Breast epithelium (tissue), 4 donors: ENCODE results near the gene CLEC12A. TPM values are rescaled to one million over a fixed set of nuclear protein-coding genes. Genes with fewer than 3 reads are reported as not detected.
A peak's percentile ranks its signal among the peaks of the same experiment; 100 is the strongest.

ENCODE experiments used
- DNase-seq, 2 donors: peaks; one replicate each; pipeline ENCODE4 v3.0.0-alpha.2; 2019; ENCODE audit warnings: low spot score in 2 of 2
- H3K27ac ChIP-seq, 2 donors: fragments of 200-600 bp; sonication (generic) in 1 of 2; one replicate each; pipeline ENCODE4 v1.5.1; 2016 to 2019; ENCODE audit warnings: mild to moderate bottlenecking in 1 of 2
- H3K27me3 ChIP-seq, 2 donors: fragments of 200-600 bp; sonication (generic) in 1 of 2; one replicate each; pipeline versions ENCODE4 v1.5.1 to v1.6.0; 2017 to 2019; ENCODE audit warnings: control low read depth in 1 of 2, mild to moderate bottlenecking in 1 of 2
- H3K36me3 ChIP-seq: fragments of 200-600 bp; one replicate; pipeline ENCODE4 v1.5.1; 2019
- H3K4me1 ChIP-seq, 2 donors: fragments of 200-600 bp; sonication (generic); one replicate each; pipeline ENCODE4 v1.5.1; 2016 to 2019; ENCODE audit warnings: control low read depth in 1 of 2
- H3K4me3 ChIP-seq, 3 donors: fragments of 200-600 bp; sonication (generic); 1 replicate in 2 of 3; 2 replicates in 1 of 3; pipeline ENCODE4 v1.5.1; 2016 to 2019; ENCODE audit warnings: mild to moderate bottlenecking in 3 of 3, moderate library complexity in 2 of 3
- H3K9me3 ChIP-seq, 2 donors: fragments of 200-600 bp; sonication (generic) in 1 of 2; one replicate each; pipeline ENCODE4 v1.5.1; 2016 to 2019; ENCODE audit warnings: control low read depth in 1 of 2
- POLR2A ChIP-seq: fragments of 450-650 bp; IDR thresholded peaks from one replicate; pipeline ENCODE4 v1.6.1; 2016; ENCODE audit warnings: antibody characterized with exemption, mild to moderate bottlenecking, moderate library complexity
- POLR2AphosphoS5 ChIP-seq, 3 donors: sonication (generic); formaldehyde crosslinking; IDR thresholded peaks; one replicate each; pipeline ENCODE4 v1.6.1; 2017; ENCODE audit warnings: antibody characterized with exemption in 3 of 3
- intact Hi-C: fragments of 100-400 bp; cut with DNase I; formaldehyde crosslinking; loops from one replicate; pipeline ENCODE4 v1.15.1; 2023; ENCODE audit warnings: low total_unique reads
- total RNA-seq, 3 donors: library from RNA; depleted of rRNA; stranded (reverse); fragments of >200 nt; gene quantifications; one replicate each; pipeline ENCODE4 v1.1.0, GENCODE V29; 2016
- TF ChIP-seq, protein P1 (sequence below), 3 donors: fragments of 450-650 bp; IDR thresholded peaks; one replicate each; pipeline ENCODE4 v1.5.1; 2016 to 2017; ENCODE audit warnings: antibody characterized with exemption in 3 of 3, mild to moderate bottlenecking in 3 of 3, moderate library complexity in 3 of 3

The CLEC12A gene
- total RNA-seq, 3 donors from 2014 or later, result 1.6 to 1.9 TPM; not detected in 1

DNA sequence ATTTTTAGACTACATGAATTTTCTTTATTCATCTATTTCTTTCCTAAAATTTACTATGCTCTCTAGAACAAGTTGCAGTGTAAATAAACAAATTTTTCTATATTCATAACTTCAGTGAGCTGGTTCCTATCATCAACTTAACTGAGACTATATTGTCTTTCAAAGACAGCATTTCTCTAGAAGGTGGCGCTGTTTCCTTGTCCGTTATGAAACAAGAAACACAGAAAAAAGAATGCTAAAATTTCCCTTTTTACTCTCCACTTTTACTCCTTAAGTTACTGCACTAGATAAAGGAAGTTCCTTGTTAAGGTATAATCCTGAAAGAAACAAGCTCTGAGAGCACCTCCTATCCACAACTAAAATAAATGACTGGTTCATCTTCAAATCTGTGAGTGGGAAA lies 30.8 kb upstream of the CLEC12A start:
- intact Hi-C loops, result no loop called here
- H3K4me1 ChIP-seq, result no peaks in the 10 kb centered on the region
- TF ChIP-seq POLR2AphosphoS5 (IDR thresholded peaks at IDR 0.05), result no peak
- no peak for TF ChIP-seq POLR2A
- TF ChIP-seq, protein P1, sequence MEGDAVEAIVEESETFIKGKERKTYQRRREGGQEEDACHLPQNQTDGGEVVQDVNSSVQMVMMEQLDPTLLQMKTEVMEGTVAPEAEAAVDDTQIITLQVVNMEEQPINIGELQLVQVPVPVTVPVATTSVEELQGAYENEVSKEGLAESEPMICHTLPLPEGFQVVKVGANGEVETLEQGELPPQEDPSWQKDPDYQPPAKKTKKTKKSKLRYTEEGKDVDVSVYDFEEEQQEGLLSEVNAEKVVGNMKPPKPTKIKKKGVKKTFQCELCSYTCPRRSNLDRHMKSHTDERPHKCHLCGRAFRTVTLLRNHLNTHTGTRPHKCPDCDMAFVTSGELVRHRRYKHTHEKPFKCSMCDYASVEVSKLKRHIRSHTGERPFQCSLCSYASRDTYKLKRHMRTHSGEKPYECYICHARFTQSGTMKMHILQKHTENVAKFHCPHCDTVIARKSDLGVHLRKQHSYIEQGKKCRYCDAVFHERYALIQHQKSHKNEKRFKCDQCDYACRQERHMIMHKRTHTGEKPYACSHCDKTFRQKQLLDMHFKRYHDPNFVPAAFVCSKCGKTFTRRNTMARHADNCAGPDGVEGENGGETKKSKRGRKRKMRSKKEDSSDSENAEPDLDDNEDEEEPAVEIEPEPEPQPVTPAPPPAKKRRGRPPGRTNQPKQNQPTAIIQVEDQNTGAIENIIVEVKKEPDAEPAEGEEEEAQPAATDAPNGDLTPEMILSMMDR (IDR thresholded peaks at IDR 0.05), result no peak

DNA sequence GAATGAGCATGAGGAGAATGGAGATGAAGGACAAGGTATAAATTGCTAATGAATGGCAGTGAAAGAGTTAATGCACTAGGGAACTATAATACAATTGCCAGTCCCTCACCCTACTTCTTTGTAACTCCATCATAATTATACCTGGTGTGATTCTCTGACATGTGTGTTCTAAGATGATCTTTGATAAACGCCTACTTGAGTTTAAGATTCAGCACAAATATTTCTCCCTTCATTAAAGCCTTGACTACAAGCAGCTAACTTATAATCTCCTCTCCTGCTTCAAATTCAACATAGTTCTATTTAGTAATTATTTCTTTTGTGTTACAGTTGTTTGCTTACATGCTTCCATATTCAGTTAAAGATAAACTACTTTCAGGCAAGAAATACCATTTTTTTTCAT lies 29.4 kb upstream of the CLEC12A start:
- Histone ChIP-seq H3K4me1 (no peaks in the 10 kb centered on the region), H3K4me3 (no peak overlapping the region), H3K9me3 (no peaks in the 10 kb centered on the region), H3K27me3 (peaks cover 0 to 9% of the 10 kb centered on the region in 2 donors), H3K36me3 (no peaks in the 10 kb centered on the region), H3K27ac (no peak overlapping the region)
- intact Hi-C loops, result no loop called here
- no peak for DNase-seq
- TF ChIP-seq, protein P1 (IDR thresholded peaks at IDR 0.05), result no peak

More for the DNA sequence above, 30.8 kb upstream of the CLEC12A start:
- H3K9me3 ChIP-seq, result no peaks in the 10 kb centered on the region
- H3K27ac ChIP-seq, result no peak overlapping the region
- H3K36me3 ChIP-seq, result no peaks in the 10 kb centered on the region
- peaks cover 0 to 9% of the 10 kb centered on the region in 2 donors for H3K27me3 ChIP-seq
- no peak for DNase-seq
- H3K4me3 ChIP-seq, result no peak overlapping the region

DNA sequence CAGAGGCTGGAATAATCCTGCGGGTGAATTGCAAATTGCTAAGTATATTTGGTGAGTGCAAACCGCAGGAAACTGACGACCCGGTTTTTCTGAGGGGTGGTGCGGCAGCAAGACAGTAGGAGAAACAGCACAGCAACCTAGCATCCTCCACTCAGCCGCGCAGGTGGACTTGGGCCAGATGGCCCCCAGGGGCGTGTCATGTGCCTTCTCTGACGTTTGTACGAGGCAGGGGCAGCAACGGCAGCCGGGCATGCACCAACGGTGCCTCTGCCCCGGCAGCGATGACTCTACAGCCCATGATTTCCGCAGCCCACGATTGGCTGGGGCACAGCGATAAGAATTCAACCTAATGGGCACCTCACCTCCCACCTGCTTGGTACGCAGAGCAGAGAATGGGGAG lies 28.0 kb upstream of the CLEC12A start:
- peaks cover 0 to 9% of the 10 kb centered on the region in 2 donors for H3K27me3 ChIP-seq
- TF ChIP-seq POLR2AphosphoS5 (IDR thresholded peaks at IDR 0.05), result no peak
- TF ChIP-seq POLR2A, result no peak
- TF ChIP-seq, protein P1 (IDR thresholded peaks at IDR 0.05), result no peak
- peak overlapping the region in 1 of 3 donors; percentile 12 for H3K4me3 ChIP-seq
- no peaks in the 10 kb centered on the region for H3K4me1 ChIP-seq
- DNase-seq, result no peak
- H3K9me3 ChIP-seq, result no peaks in the 10 kb centered on the region
- H3K36me3 ChIP-seq, result no peaks in the 10 kb centered on the region
- no peak overlapping the region for H3K27ac ChIP-seq
- intact Hi-C loops, result no loop called here

DNA sequence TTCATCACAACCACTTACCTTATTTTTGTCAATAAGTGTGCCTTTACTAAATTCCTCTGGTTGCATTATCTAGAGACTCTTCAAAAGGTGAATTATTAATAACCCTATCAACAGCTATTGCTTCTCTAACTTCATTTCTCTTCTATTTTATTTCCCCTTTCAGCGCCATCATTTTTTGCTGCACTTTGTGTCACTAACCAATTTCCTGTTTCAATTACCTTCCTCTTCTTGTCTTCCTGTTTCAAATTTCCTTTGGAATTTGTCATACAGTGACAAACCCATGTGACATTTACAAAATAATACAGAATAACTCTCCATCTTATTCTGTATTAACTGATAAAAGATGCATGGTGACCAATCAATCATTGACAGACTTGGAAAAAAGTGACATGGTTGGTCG lies 26.8 kb upstream of the CLEC12A start:
- H3K9me3 ChIP-seq, result no peaks in the 10 kb centered on the region
- H3K27ac ChIP-seq, result no peak overlapping the region
- H3K4me3 ChIP-seq, result no peak overlapping the region
- intact Hi-C loops, result no loop called here
- DNase-seq, result no peak
- H3K27me3 ChIP-seq, result peaks cover 0 to 9% of the 10 kb centered on the region in 2 donors
- no peaks in the 10 kb centered on the region for H3K4me1 ChIP-seq
- H3K36me3 ChIP-seq, result no peaks in the 10 kb centered on the region
- TF ChIP-seq, protein P1 (IDR thresholded peaks at IDR 0.05), result no peak
- TF ChIP-seq POLR2A (no peak), POLR2AphosphoS5 (IDR thresholded peaks at IDR 0.05) (no peak)

DNA sequence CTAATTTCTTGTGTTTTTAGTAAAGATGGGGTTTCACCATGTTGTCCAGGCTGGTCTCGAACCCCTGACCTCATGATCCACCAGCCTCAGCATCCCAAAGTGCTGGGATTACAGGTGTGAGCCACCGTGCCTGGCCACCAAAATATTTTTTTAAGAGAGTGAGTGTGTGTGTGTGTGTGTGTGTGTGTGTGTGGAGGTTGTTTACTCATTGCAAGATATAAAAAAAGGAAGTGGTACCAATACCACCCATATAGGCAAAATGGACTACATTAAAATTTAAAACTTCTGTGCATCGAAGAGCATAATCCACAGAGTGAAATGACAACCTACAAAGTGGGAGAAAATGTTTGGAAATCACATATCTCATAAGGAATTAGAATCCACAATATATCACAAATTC lies 23.5 kb upstream of the CLEC12A start:
- Histone ChIP-seq H3K4me1 (no peaks in the 10 kb centered on the region), H3K27me3 (peaks cover 0 to 9% of the 10 kb centered on the region in 2 donors), H3K4me3 (no peak overlapping the region), H3K27ac (no peak overlapping the region), H3K9me3 (no peaks in the 10 kb centered on the region), H3K36me3 (no peaks in the 10 kb centered on the region)
- DNase-seq, result no peak
- TF ChIP-seq, protein P1 (IDR thresholded peaks at IDR 0.05), result no peak
- intact Hi-C loops, result loop anchor here (5.0 kb wide), 1 partner anchor 190 kb away; no protein-coding TSS in a partner anchor
